ENCODE results near the gene DIAPH2.

- TF ChIP-seq, protein P1, sequence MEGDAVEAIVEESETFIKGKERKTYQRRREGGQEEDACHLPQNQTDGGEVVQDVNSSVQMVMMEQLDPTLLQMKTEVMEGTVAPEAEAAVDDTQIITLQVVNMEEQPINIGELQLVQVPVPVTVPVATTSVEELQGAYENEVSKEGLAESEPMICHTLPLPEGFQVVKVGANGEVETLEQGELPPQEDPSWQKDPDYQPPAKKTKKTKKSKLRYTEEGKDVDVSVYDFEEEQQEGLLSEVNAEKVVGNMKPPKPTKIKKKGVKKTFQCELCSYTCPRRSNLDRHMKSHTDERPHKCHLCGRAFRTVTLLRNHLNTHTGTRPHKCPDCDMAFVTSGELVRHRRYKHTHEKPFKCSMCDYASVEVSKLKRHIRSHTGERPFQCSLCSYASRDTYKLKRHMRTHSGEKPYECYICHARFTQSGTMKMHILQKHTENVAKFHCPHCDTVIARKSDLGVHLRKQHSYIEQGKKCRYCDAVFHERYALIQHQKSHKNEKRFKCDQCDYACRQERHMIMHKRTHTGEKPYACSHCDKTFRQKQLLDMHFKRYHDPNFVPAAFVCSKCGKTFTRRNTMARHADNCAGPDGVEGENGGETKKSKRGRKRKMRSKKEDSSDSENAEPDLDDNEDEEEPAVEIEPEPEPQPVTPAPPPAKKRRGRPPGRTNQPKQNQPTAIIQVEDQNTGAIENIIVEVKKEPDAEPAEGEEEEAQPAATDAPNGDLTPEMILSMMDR (IDR thresholded peaks at IDR 0.05) = no peak
- TF ChIP-seq POLR2A (IDR thresholded peaks at IDR 0.05) = no peak
Measured at GRCh38 chrX:97039363-97040029, 354.9 kb downstream of the DIAPH2 start.
